Fibroblast of lung (primary cell): Measurements from ENCODE around the gene ITIH3. TPM values are rescaled to one million over a fixed set of nuclear protein-coding genes. Genes with fewer than 3 reads are reported as not detected.

Source experiments
- DNase-seq, 2 donors: peaks; one replicate each; pipeline versions ENCODE4 v3.0.0 to v3.0.0-alpha.2; 2010; ENCODE audit warnings: low read depth in 2 of 2
- H2AFZ ChIP-seq: 2 replicates; pipeline ENCODE4 v1.5.1; 2012; ENCODE audit warnings: low read length, control low read depth, inconsistent platforms
- H3K27ac ChIP-seq: 2 replicates; pipeline ENCODE4 v1.5.1; 2011; ENCODE audit warnings: low read length, control low read depth; ENCODE audit not compliant: insufficient read depth
- H3K27me3 ChIP-seq: 2 replicates; pipeline ENCODE4 v1.5.1; 2011; ENCODE audit warnings: mild to moderate bottlenecking, low read length; ENCODE audit not compliant: control insufficient read depth, insufficient read depth
- H3K36me3 ChIP-seq: 2 replicates; pipeline ENCODE4 v1.5.1; 2011; ENCODE audit warnings: low read length; ENCODE audit not compliant: control insufficient read depth, insufficient read depth
- H3K4me1 ChIP-seq: 2 replicates; pipeline ENCODE4 v1.5.1; 2011; ENCODE audit warnings: low read length; ENCODE audit not compliant: control insufficient read depth, insufficient read depth; ENCODE audit errors: extremely low read depth
- H3K4me2 ChIP-seq: 2 replicates; pipeline ENCODE4 v1.5.1; 2011; ENCODE audit warnings: low read length, control low read depth; ENCODE audit not compliant: insufficient read depth; ENCODE audit errors: extremely low read depth
- H3K4me3 ChIP-seq, 4 experiments: fragments of 200-600 bp in 1 of 4; sonication (generic) in 1 of 4; replicated peaks in 1 of 4; 2 replicates each; pipeline ENCODE4 v1.5.1; 2011 to 2016; ENCODE audit warnings: low read length in 4 of 4, low read depth in 3 of 4, mild to moderate bottlenecking in 3 of 4, control low read depth in 2 of 4, inconsistent platforms in 1 of 4, mixed read lengths in 1 of 4; ENCODE audit not compliant: insufficient read depth in 1 of 4; ENCODE audit errors: control extremely low read depth in 1 of 4
- H3K79me2 ChIP-seq: 2 replicates; pipeline ENCODE4 v1.5.1; 2012; ENCODE audit warnings: mild to moderate bottlenecking, low read length, inconsistent platforms; ENCODE audit not compliant: control insufficient read depth, insufficient read depth
- H3K9ac ChIP-seq: 2 replicates; pipeline ENCODE4 v1.5.1; 2011; ENCODE audit warnings: mild to moderate bottlenecking, low read length, control low read depth; ENCODE audit not compliant: insufficient read depth
- H3K9me3 ChIP-seq: 2 replicates; pipeline ENCODE4 v1.5.1; 2012; ENCODE audit warnings: low read depth, low read length; ENCODE audit not compliant: control insufficient read depth, insufficient read depth
- H4K20me1 ChIP-seq: 2 replicates; pipeline ENCODE4 v1.5.1; 2011; ENCODE audit warnings: low read length; ENCODE audit not compliant: control insufficient read depth, insufficient read depth; ENCODE audit errors: extremely low read depth
- EZH2 ChIP-seq: IDR thresholded peaks from 2 replicates; pipeline ENCODE4 v1.5.1; 2012; ENCODE audit warnings: low read length, control low read depth, mild to moderate bottlenecking; ENCODE audit errors: missing control alignments
- polyA plus RNA-seq, 2 donors: library from polyadenylated mRNA; depleted of rRNA in 1 of 2; stranded (reverse) in 1 of 2; unstranded in 1 of 2; fragments of >200 nt; gene quantifications; 2 replicates each; pipeline ENCODE4 v1.2.1, GENCODE V29; 2011 to 2012; ENCODE audit warnings: missing spikeins in 1 of 2
- total RNA-seq: library from RNA; depleted of rRNA; stranded (reverse); fragments of >200 nt; gene quantifications from 2 replicates; pipeline ENCODE4 v1.2.1, GENCODE V29; 2014
- TF ChIP-seq, protein P1 (sequence below), 2 donors: IDR thresholded peaks in 1 of 2; conservative IDR thresholded peaks in 1 of 2; 1 replicate in 1 of 2; 2 replicates in 1 of 2; pipeline ENCODE4 v1.5.1; 2011 to 2012; ENCODE audit warnings: low read length in 2 of 2, control low read depth in 1 of 2, inconsistent platforms in 1 of 2, low read depth in 1 of 2, mild to moderate bottlenecking in 1 of 2

Gene ITIH3
- total and polyA plus RNA-seq, 2 donors (not counting 1 experiment from before 2014, with no cell fraction given): 0.17 to 1.5 TPM

DNA sequence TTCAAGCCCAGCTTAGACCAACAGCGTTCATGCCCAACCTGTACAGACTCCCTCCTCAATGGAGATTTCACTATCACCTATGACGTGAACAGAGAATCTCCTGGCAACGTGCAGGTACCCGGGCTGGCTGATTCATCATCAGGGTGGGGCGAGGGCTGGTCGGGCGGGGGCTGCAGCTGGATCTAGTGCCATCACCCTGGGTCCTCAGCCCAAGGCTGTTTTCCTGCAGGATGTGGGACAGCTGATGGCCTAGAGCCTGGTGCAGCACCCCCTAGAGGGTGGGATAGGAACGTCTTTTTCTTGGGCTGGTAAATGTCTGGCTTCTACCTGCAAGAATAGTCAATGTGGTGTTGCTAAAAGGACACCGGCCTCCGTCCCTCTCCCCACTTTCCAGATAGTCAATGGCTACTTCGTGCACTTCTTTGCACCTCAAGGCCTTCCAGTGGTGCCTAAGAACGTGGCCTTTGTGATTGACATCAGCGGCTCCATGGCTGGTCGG lies 4.4 kb downstream of the ITIH3 start:
- no peaks in the 10 kb centered on the region for H3K27me3 ChIP-seq
- no peaks in the 10 kb centered on the region for H3K36me3 ChIP-seq
- TF ChIP-seq EZH2: no peak
- TF ChIP-seq, protein P1, sequence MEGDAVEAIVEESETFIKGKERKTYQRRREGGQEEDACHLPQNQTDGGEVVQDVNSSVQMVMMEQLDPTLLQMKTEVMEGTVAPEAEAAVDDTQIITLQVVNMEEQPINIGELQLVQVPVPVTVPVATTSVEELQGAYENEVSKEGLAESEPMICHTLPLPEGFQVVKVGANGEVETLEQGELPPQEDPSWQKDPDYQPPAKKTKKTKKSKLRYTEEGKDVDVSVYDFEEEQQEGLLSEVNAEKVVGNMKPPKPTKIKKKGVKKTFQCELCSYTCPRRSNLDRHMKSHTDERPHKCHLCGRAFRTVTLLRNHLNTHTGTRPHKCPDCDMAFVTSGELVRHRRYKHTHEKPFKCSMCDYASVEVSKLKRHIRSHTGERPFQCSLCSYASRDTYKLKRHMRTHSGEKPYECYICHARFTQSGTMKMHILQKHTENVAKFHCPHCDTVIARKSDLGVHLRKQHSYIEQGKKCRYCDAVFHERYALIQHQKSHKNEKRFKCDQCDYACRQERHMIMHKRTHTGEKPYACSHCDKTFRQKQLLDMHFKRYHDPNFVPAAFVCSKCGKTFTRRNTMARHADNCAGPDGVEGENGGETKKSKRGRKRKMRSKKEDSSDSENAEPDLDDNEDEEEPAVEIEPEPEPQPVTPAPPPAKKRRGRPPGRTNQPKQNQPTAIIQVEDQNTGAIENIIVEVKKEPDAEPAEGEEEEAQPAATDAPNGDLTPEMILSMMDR (conservative IDR thresholded peaks at IDR 0.05 in 1 of 2, IDR thresholded peaks at IDR 0.05 in 1 of 2; ENCODE audit: low read depth in 1 of 2, low read length in 2 of 2): peak; percentile 15 to 41
- no peaks in the 10 kb centered on the region for H3K4me1 ChIP-seq
- DNase-seq: no peak
- no peak overlapping the region for H2AFZ ChIP-seq
- H3K79me2 ChIP-seq: no peaks in the 10 kb centered on the region
- no peak overlapping the region for H3K9ac ChIP-seq
- no peak overlapping the region for H3K4me2 ChIP-seq
- no peak overlapping the region for H3K4me3 ChIP-seq
- no peaks in the 10 kb centered on the region for H4K20me1 ChIP-seq
- no peaks in the 10 kb centered on the region for H3K9me3 ChIP-seq
- no peak overlapping the region for H3K27ac ChIP-seq

DNA sequence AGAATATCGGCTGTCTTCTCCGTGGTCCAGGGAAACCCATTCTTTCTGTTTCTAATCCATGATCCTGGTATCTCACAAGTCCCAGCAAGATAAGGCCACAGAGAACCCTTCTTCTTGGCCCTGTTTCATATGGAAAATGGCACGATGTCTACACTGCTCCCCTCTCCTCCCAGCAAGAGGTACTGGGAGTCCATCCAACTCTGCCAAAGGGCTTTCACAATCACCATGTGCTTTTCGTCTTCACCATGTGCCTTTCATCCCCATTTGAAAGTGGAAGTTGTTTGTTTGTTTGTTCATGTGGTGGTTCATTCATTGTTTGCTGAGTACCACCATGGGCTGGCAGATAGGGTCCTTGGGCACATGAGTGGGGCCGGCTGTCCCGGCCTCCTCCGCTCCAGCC lies 5.5 kb downstream of the ITIH3 start:
- Histone ChIP-seq H3K4me2 (no peak overlapping the region), H3K9ac (no peak overlapping the region), H3K27ac (no peak overlapping the region), H3K4me3 (no peak overlapping the region), H3K79me2 (no peaks in the 10 kb centered on the region), H3K4me1 (no peaks in the 10 kb centered on the region), H3K36me3 (no peaks in the 10 kb centered on the region), H4K20me1 (no peaks in the 10 kb centered on the region), H2AFZ (no peak overlapping the region), H3K9me3 (no peaks in the 10 kb centered on the region), H3K27me3 (no peaks in the 10 kb centered on the region)
- TF ChIP-seq EZH2: no peak
- peak in 1 of 2 donors; percentile 22 for DNase-seq

DNA sequence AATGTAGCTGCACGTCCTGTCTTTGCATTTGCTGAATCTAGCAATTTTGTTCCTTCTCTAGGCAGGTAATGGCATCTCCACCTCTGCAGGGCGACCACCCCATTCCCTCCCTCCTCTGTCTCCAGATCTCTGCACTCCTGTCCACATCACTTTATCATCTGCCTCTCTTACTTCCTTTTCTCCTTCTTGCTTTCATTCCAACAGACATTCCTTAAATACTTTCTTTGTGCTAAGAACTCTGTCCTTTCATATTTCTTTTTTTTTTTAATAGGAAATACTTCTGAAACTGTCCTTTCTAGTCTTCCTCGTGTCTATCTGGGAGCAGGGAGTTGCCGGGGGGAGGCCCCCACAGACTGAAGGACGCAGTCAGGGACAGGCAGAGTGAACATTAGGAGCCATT lies 7.2 kb downstream of the ITIH3 start:
- no peaks in the 10 kb centered on the region for H3K36me3 ChIP-seq
- H3K9me3 ChIP-seq: no peaks in the 10 kb centered on the region
- no peaks in the 10 kb centered on the region for H3K4me1 ChIP-seq
- H4K20me1 ChIP-seq: no peaks in the 10 kb centered on the region
- no peak for TF ChIP-seq EZH2
- TF ChIP-seq, protein P1 (conservative IDR thresholded peaks at IDR 0.05 in 1 of 2, IDR thresholded peaks at IDR 0.05 in 1 of 2; ENCODE audit: low read depth in 1 of 2, low read length in 2 of 2): no peak
- H3K4me2 ChIP-seq: no peak overlapping the region
- no peak overlapping the region for H3K27ac ChIP-seq
- no peak overlapping the region for H3K9ac ChIP-seq
- peak in 1 of 2 donors; percentile 31 for DNase-seq
- H3K4me3 ChIP-seq: no peak overlapping the region
- no peaks in the 10 kb centered on the region for H3K79me2 ChIP-seq
- no peaks in the 10 kb centered on the region for H3K27me3 ChIP-seq
- H2AFZ ChIP-seq: no peak overlapping the region
